Activated CD4-positive, alpha-beta T cell treated with anti-CD3 and anti-CD28 coated beads for 48 hours (primary cell): ENCODE data around the gene TENT5A.
"Not testable (repeated sequence)": the region's sequence is repeated elsewhere in the genome, so short reads cannot be mapped to it uniquely, and the experiment has no call there.

Experiments
- DNase-seq: peaks from one replicate; pipeline ENCODE4 v3.0.0-alpha.2; 2020

The TENT5A gene

DNA sequence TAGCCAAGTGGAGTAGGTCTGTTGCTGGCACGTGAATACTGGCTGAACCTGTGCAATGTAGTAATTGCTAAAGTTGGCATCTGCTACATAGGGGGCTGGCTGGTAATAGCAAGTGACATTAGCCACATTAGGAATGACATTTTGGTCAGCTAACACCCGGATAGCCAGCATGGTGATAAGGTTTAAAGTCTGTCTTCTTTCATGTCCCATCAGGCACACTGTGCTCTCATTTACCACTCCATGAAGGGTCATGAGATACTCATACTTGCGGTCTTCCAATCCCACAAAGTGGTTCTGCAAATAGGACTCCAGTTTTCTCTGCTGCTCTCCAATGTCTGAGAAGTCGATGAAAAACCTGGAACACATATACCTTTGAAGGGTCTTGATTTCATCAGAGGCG, 2.8 kb downstream of the TENT5A start:
- no peak for DNase-seq

GRCh38 chr6:81748994-81749393, 3.5 kb downstream of the TENT5A start:
- no peak for DNase-seq

DNA sequence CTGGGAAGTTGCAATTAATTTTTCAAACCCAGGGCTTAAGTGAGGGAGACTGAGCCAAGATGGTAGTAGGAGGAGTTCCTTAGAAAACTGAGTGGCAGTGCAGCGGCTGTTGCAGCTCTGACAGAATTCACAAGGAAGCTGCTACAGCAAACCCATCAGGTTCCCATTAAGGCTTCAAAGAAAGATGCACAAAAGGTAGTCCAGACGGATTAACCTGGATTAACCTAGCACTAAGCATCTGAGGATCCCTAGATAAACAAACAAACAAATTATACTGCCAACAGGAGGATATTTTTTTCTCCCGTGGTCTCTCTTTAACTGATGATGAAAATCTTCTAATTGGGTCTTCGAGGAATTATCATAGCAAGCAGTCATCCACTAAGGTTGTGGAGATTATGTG, 5.2 kb downstream of the TENT5A start:
- DNase-seq = no peak

GRCh38 chr6:81744131-81744530, 8.3 kb downstream of the TENT5A start:
- no peak for DNase-seq

DNA sequence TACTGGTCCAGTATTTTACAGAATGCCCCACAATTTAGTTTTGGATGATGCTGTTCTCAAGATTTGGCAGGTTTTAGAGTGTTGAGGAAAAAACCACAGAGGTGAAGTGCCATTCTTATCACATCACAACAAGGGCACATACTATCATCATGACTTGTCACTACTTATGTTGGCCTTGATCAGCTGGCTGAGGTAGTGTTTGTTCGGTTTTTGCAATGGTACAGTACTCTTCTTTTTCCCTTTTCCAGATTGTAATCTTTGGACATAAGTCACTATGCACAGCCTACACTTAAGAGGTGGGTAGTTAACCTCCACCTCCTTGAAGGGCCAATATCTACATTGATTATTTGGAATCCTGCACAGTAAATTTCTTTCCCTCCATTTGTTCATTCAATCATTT, 8.8 kb downstream of the TENT5A start:
- no peak for DNase-seq

GRCh38 chr6:81741689-81742088, 10.8 kb downstream of the TENT5A start:
- no peak for DNase-seq

DNA sequence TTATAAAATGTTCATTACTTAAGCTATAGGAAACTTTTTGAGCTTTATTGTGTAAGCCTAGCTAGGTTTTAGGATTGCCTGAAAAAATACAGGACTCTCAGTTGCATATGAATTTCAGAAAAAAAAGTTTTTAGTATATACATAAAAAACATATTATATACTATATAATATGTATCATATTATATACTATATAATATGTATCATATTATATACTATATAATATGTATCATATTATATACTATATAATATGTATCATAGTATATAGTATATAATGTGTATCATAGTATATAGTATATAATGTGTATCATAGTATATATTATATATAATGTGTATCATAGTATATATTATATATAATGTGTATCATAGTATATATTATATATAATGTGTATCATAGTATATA, 11.9 kb downstream of the TENT5A start:
- DNase-seq = not testable (repeated sequence)

DNA sequence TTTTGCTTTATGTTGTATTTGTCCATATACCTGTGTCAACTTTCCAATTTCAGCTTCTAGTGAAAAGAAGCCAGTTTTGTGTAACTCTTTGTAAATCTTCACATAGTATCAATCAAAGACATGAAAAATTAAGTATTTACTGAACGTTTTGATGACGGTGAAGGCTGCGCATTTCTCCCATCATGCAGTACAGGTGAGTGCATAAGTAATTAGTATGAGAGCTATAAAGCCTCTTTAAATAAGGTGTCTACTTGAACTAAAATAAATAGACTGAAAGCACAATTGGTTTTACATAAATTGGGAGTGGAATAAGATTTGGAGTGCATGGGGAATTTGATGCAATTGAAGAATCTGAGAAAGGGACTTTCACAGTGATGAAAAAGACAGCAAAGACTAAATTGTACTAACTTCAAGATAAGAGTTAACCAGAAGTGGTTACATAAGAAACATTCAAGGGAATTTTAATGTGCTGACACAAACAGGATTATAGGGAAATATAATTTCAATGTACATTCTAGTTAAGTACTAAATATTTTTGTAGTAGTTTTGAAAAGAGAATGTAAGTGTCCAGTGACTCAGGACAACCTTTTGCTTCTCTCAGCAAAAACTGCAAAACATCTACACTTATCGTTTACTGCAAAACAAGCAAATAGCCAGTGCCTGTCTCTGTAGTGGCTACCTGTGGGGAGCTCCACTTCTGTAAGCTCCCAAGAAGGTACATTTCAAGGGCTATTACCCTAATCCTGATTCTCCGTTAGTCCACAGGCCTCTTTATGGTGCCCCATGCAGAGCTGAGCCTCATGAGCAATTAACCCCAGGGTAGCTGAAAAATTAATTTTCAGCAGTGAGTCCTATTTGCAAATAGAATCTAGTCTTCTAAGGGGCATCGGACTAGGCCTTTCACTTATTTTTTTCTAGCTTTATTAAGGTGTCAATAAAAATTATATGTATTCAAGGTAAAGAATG, 13.0 kb downstream of the TENT5A start:
- DNase-seq = no peak

- no peak for DNase-seq
These were observed 16.1 kb downstream of the TENT5A start for GRCh38 chr6:81736428-81736827.

DNA sequence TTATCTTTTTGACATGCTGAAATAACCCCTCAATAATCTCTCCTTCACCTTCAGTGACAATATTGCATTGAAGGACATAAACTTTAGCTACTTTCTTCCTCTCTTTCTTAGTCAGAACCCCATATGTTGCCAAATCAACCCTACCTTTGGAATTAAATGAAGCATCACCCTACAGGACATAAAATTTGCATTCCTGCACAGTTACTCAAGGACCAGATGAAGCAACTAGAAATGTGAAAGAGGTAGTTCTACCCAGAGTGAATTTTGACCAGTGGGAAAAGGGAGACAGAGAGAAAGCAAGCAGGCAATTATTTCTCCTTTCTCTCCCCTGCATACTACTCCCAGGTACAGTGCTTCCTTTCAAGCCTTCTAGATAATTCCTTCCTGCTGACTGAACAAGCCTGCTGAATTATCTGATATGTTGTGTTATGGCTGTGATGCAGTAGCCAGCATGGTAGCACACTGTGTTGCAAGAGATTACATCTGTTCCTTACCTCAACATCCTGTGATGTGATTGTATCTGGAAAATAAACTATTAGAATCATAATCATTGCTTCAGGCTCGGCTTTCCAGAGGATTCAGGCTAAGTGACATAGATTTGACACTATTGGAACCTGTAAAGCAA, 16.6 kb downstream of the TENT5A start:
- no peak for DNase-seq

- no peak for DNase-seq
These were observed 17.9 kb downstream of the TENT5A start for GRCh38 chr6:81734500-81735150.

DNA sequence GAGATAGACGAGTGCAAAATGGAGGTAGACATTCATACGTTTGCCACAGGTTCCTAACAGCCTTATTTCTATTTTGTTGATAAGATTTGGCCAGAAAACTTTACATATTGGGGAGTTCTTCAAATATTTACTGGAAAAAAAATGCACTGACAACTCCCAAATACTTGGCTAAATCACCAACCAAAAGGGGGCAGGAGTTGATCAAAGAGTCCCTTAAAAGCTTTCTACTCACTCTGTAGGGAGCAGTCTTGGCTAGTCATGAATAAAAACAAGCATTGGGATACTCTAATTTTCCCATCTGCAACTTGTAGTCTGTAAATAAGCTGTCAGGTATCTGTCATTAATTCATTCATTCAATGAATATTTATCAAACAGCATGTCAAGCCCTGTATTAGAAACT, 18.4 kb downstream of the TENT5A start:
- no peak for DNase-seq

DNA sequence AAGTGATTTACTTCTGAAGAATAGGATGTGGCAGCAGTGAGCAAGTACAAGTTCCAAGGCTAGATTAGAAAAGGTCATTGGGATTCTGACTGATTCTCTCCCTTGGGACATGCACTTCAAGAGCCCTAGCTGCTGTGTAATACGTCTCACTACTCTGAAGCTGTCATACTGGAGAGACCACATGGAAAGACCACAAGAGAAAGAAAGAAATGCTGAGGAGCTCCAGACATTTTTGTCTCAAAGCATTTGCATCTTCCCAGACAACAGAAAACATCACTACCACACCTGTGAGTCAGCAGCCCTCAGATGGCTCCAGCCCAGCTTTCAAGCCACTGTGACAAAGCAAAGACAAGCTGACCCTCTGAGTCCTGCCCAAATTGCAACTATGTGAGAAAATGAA, 20.7 kb downstream of the TENT5A start:
- no peak for DNase-seq

DNA sequence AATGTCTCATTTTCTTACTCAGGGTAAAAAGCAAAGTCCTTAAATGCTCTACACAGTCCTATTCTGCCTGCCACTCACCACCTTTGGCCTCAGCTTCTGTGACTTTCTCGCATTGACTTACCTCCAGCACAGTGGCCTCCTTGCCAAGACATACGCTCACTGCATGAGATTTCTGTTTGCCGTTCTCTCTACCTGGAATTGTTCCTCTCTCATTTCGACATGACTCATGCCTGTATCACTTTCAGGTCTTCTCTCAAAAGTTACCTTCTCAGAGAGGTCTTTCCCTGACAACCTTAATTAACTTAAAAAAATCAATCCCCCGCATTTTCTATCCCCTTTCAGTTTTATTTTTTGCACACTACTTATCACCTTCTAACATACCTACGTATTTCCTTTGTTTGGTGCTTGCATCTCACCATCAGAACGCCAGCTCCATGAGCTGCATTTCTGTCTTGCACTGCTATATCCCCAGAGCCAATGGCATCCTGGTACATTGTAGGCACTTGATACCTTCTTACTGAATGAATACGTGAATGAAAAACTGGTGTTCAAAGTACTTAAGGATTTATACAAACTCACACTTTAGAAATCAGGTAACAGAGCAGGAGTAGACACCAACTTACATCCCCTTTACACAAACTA, 24.5 kb downstream of the TENT5A start:
- DNase-seq = peak; percentile 13

DNA sequence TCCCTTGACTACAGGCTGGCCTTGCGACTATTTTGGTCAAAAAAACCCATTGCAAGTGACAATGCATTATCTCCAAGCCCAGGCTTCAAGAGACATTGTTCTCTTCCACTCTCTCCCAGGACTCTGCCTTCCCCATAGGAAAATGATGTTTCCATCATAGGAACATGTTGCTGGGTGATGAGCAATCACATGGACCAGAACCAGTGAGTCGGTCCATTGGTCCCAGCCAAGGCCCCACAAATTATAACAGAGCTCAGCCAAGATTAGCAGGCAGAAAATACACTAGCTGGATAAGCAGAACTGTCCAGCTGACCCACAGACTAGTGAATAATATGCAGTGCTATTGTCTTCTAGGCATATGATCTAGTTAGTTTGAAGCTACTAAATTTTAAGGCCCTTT, 27.4 kb downstream of the TENT5A start:
- DNase-seq = no peak

GRCh38 chr6:81722506-81723223, 29.8 kb downstream of the TENT5A start:
- DNase-seq = no peak

DNA sequence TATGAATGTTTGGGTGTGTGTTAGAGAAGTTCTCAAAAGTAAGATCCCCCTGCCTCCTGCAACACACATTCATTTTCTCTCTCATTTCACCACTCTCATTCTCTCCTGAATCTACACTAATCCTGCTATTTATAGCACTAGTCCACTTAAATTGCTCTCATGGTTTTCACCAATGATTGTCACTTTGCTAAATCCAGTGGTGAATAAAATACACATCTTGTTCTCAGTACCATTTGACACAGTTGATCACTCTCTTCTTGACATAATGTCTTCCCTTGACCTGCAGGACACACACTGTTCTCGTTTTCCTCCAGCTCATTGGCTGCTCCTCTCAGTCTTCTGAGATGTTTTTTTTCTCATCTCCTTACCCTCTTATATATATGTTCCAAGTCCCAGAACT, 32.1 kb downstream of the TENT5A start:
- no peak for DNase-seq

GRCh38 chr6:81718126-81718525, 34.4 kb downstream of the TENT5A start:
- no peak for DNase-seq

DNA sequence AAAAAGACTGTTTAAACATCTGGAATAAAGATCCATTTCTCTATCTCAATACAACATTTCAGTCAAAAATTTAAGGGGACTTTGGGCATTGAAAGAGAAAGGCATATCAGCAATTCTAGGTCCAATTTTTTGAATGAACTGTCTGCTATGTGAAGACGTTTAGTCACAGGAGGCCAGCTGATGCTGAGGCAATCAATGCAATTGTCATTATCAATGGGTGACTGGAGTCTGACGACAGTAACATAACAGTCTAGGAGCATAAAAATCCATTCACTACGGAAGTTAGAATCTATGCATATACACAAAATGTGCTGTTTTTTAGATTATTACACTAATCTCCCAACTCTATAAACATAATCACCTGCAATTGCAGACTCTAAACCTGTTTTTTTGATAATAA, 37.8 kb downstream of the TENT5A start:
- DNase-seq = no peak

GRCh38 chr6:81713205-81713604, 39.3 kb downstream of the TENT5A start:
- no peak for DNase-seq

DNA sequence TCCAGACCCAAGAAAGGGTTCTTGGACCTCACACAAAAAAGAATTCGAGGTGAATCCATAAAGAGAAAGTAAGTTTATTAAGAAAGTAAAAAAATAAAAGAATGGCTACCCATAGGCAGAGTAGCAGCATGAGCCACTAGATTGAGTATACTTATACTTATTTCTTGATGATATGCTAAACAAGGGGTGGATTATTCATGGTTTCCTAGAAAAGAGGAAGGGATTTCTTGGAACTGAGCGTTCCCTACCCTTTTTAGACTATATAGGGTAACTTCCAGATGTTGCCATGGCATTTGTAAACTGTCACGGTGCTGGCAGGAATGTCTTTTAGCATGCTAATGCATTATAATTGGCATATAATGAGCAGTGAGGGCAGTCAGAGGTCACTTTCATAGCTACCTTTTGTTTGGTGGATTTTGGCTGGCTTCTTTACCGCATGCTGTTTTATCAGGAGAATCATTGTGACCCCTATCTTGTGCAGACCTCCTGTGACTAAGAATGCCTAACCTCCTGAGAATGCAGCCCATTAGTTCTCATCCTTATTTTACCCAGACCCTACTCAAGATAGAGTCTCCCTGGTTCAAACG, 44.3 kb downstream of the TENT5A start:
- DNase-seq = no peak

GRCh38 chr6:81704700-81705099, 47.8 kb downstream of the TENT5A start:
- DNase-seq = no peak
